ENCODE data around the gene UBE3B. TPM values are rescaled to one million over a fixed set of nuclear protein-coding genes. Genes with fewer than 3 reads are reported as not detected.

Gene UBE3B
- total RNA-seq, 1 experiment from 2014 or later = 48.6 TPM

GRCh38 chr12:109545826-109546225 is 68.4 kb downstream of the UBE3B start:
- Mint-ChIP-seq H3K4me1 (ENCODE audit: low read depth, unreplicated experiment) (peaks cover 8% of the 10 kb centered on the region), H3K9me3 (ENCODE audit: low read depth, unreplicated experiment) (no peaks in the 10 kb centered on the region), H3K27ac (ENCODE audit: unreplicated experiment) (no peak overlapping the region), H3K27me3 (ENCODE audit: unreplicated experiment) (peaks cover 46% of the 10 kb centered on the region), H3K36me3 (ENCODE audit: insufficient read depth, unreplicated experiment) (no peaks in the 10 kb centered on the region), H3K4me3 (ENCODE audit: low read depth, unreplicated experiment) (no peak overlapping the region)
- no TSS peak for BruUV-seq (replicated peaks)
- no peak for TF ChIP-seq CTCF (IDR thresholded peaks at IDR 0.05; ENCODE audit: unreplicated experiment)
- intact Hi-C loops (cut with micrococcal nuclease; ENCODE audit: unreplicated experiment) = no loop called here
- CTCF ChIA-PET = no interaction called here
- no peak for DNase-seq

- DNase-seq = no peak
- peaks cover 60% of the 10 kb centered on the region for H3K27me3 Mint-ChIP-seq (ENCODE audit: unreplicated experiment)
- no peak overlapping the region for H3K27ac Mint-ChIP-seq (ENCODE audit: unreplicated experiment)
- peaks cover 8% of the 10 kb centered on the region for H3K4me1 Mint-ChIP-seq (ENCODE audit: low read depth, unreplicated experiment)
- TF ChIP-seq CTCF (IDR thresholded peaks at IDR 0.05; ENCODE audit: unreplicated experiment) = no peak
- no peaks in the 10 kb centered on the region for H3K36me3 Mint-ChIP-seq (ENCODE audit: insufficient read depth, unreplicated experiment)
- CTCF ChIA-PET = no interaction called here
- intact Hi-C loops (cut with micrococcal nuclease; ENCODE audit: unreplicated experiment) = no loop called here
- no peak overlapping the region for H3K4me3 Mint-ChIP-seq (ENCODE audit: low read depth, unreplicated experiment)
- no TSS peak for BruUV-seq (replicated peaks)
- H3K9me3 Mint-ChIP-seq (ENCODE audit: low read depth, unreplicated experiment) = no peaks in the 10 kb centered on the region
Observed at GRCh38 chr12:109547286-109547685, 69.9 kb downstream of the UBE3B start.

GRCh38 chr12:109548258-109548657 is 70.8 kb downstream of the UBE3B start:
- Mint-ChIP-seq H3K27me3 (ENCODE audit: unreplicated experiment) (peaks cover 70% of the 10 kb centered on the region), H3K4me1 (ENCODE audit: low read depth, unreplicated experiment) (peaks cover 8% of the 10 kb centered on the region), H3K36me3 (ENCODE audit: insufficient read depth, unreplicated experiment) (no peaks in the 10 kb centered on the region), H3K27ac (ENCODE audit: unreplicated experiment) (no peak overlapping the region), H3K4me3 (ENCODE audit: low read depth, unreplicated experiment) (no peak overlapping the region), H3K9me3 (ENCODE audit: low read depth, unreplicated experiment) (no peaks in the 10 kb centered on the region)
- no TSS peak for BruUV-seq (replicated peaks)
- intact Hi-C loops (cut with micrococcal nuclease; ENCODE audit: unreplicated experiment) = no loop called here
- DNase-seq = no peak
- TF ChIP-seq CTCF (IDR thresholded peaks at IDR 0.05; ENCODE audit: unreplicated experiment) = no peak
- CTCF ChIA-PET = no interaction called here

- H3K36me3 Mint-ChIP-seq (ENCODE audit: insufficient read depth, unreplicated experiment) = peaks cover 9% of the 10 kb centered on the region
- CTCF ChIA-PET = interaction anchor here (0.7 kb wide), 1 partner anchor 117 kb away, joined by 3 read pairs; no protein-coding TSS in a partner anchor
- H3K27me3 Mint-ChIP-seq (ENCODE audit: unreplicated experiment) = peaks cover 85% of the 10 kb centered on the region
- no peak overlapping the region for H3K4me3 Mint-ChIP-seq (ENCODE audit: low read depth, unreplicated experiment)
- intact Hi-C loops (cut with micrococcal nuclease; ENCODE audit: unreplicated experiment) = no loop called here
- TF ChIP-seq CTCF (IDR thresholded peaks at IDR 0.05; ENCODE audit: unreplicated experiment) = no peak
- BruUV-seq (replicated peaks) = no TSS peak
- H3K9me3 Mint-ChIP-seq (ENCODE audit: low read depth, unreplicated experiment) = no peaks in the 10 kb centered on the region
- DNase-seq = no peak
- H3K27ac Mint-ChIP-seq (ENCODE audit: unreplicated experiment) = no peak overlapping the region
- H3K4me1 Mint-ChIP-seq (ENCODE audit: low read depth, unreplicated experiment) = peaks cover 8% of the 10 kb centered on the region
Observed at GRCh38 chr12:109549613-109550270, 72.3 kb downstream of the UBE3B start.

Data from Calu3 (cell line).